GM12875 (cell line): ENCODE results near the gene LY6G5C.

ENCODE experiments used
- H3K4me3 ChIP-seq: one replicate; pipeline ENCODE4 v1.5.1; 2011; ENCODE audit warnings: low read depth, low read length, control low read depth
- TF ChIP-seq, protein P1 (sequence below): IDR thresholded peaks from 2 replicates; pipeline ENCODE4 v1.5.1; 2011; ENCODE audit warnings: low read depth, mild to moderate bottlenecking, control low read depth, inconsistent platforms, low read length, moderate library complexity, borderline replicate concordance; ENCODE audit not compliant: insufficient read depth

LY6G5C gene

DNA sequence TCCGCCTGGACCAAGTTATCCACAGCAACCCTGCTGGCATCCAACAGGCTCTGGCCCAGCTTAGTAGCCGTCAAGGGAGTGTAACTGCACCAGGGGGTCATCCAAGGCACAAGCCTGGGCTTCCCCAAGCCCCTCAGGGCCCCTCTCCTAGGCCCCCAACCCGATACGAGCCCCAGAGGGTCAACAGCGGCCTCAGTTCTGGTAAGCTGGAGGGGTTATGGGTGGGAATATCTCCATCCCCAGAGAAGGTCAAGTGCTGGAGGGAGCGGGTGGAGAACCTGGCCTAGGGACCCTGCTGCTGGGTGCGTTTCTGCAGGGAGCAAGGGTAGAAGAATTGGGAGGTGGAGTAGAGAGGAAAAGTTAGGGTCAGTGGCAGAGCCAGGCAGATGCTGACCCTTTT lies 47.4 kb downstream of the LY6G5C start:
- TF ChIP-seq, protein P1, sequence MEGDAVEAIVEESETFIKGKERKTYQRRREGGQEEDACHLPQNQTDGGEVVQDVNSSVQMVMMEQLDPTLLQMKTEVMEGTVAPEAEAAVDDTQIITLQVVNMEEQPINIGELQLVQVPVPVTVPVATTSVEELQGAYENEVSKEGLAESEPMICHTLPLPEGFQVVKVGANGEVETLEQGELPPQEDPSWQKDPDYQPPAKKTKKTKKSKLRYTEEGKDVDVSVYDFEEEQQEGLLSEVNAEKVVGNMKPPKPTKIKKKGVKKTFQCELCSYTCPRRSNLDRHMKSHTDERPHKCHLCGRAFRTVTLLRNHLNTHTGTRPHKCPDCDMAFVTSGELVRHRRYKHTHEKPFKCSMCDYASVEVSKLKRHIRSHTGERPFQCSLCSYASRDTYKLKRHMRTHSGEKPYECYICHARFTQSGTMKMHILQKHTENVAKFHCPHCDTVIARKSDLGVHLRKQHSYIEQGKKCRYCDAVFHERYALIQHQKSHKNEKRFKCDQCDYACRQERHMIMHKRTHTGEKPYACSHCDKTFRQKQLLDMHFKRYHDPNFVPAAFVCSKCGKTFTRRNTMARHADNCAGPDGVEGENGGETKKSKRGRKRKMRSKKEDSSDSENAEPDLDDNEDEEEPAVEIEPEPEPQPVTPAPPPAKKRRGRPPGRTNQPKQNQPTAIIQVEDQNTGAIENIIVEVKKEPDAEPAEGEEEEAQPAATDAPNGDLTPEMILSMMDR = no peak
- no peak overlapping the region for H3K4me3 ChIP-seq

DNA sequence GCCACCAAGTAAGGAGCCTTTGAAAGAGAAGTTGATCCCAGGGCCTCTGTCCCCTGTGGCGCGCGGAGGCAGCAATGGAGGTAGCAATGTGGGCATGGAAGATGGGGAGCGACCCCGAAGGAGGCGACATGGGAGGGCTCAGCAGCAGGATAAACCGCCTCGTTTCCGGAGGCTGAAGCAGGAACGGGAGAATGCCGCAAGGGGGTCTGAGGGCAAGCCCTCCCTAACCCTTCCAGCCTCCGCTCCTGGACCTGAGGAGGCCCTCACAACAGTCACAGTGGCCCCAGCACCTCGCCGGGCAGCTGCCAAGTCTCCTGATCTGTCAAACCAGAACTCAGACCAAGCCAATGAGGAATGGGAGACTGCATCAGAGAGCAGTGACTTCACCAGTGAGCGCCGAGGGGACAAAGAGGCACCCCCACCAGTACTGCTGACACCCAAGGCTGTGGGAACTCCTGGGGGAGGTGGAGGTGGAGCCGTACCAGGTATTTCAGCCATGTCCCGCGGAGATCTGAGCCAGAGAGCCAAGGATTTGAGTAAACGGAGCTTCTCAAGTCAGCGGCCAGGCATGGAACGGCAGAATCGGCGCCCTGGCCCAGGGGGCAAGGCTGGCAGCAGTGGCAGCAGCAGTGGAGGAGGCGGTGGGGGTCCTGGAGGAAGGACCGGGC lies 48.5 kb downstream of the LY6G5C start:
- no peak overlapping the region for H3K4me3 ChIP-seq
- TF ChIP-seq, protein P1 = no peak

DNA sequence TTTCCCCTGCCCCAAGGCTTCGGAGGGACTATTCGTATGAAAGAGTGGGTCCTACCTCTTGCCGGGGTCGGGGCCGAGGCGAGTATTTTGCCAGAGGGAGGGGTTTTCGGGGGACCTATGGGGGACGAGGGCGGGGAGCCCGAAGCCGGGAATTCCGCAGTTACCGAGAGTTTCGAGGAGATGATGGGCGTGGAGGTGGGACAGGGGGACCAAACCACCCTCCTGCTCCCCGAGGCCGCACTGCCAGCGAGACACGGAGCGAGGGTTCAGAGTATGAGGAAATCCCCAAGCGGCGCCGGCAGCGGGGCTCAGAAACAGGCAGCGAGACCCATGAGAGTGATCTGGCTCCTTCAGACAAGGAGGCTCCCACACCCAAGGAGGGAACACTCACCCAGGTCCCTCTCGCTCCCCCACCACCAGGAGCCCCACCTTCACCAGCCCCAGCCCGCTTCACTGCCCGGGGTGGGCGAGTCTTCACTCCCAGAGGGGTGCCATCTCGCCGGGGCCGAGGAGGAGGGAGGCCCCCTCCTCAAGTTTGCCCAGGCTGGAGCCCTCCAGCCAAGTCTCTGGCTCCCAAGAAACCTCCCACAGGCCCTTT lies 49.1 kb downstream of the LY6G5C start:
- H3K4me3 ChIP-seq = no peak overlapping the region
- TF ChIP-seq, protein P1 = no peak

DNA sequence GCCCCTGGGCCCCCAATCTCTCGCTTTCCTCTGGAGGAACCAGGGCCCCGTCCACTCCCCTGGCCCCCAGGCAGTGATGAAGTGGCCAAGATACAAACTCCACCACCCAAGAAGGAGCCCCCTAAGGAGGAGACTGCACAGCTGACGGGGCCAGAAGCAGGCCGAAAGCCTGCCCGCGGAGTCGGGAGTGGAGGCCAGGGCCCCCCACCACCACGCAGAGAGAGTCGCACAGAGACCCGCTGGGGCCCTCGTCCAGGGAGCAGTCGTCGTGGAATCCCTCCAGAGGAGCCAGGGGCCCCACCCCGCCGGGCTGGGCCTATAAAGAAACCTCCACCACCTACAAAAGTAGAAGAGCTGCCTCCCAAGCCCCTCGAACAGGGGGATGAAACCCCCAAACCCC lies 49.7 kb downstream of the LY6G5C start:
- H3K4me3 ChIP-seq = no peak overlapping the region
- TF ChIP-seq, protein P1 = no peak

DNA sequence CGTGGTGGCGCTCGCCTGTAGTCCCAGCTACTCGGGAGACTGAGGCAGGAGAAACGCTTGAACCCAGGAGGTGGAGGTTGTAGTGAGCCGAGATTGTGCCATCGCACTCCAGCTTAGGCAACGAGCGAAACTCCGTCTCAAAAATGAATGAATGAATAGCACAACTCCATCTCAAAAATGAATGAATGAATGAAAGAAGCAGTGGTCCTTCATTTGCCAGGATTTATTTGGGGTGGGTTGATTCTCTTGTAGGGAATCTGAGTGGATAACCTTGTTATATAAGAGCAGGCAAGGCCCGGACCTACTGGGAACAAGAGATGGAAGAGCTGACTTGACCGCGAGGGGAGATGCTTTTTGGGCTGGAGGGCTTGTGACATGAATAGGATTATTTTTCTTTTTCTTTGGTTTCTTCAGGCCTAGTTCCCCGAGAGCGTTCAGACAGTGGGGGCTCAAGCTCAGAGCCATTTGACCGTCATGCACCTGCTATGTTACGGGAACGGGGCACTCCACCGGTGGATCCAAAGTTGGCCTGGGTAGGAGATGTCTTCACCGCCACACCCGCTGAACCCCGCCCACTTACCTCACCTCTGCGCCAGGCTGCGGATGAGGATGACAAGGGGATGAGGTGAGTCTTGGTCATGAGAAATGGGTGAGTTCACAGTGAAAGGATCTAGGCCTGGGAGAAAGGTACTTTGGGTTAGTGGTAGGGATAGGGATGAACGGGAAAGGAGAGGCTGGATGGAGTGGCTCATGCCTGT lies 50.5 kb downstream of the LY6G5C start:
- H3K4me3 ChIP-seq = no peak overlapping the region
- TF ChIP-seq, protein P1 = no peak

DNA sequence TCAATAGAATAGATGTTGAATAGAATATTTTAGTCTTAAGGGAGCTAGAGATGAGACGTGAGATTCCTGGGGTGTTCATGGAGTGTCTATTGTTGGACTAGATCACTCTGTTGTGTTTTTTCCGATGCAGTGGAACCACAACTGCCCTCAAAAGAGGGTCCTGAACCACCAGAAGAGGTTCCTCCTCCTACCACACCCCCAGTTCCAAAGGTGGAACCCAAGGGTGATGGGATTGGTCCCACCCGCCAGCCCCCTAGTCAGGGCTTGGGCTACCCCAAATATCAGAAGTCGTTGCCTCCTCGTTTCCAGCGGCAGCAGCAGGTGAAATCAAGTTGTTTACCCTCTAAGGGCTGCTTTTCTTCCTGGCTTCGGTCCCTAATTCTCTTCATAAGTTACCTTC lies 51.9 kb downstream of the LY6G5C start:
- H3K4me3 ChIP-seq = no peak overlapping the region
- TF ChIP-seq, protein P1 = no peak
